NCI-H146 treated with DMSO at 0.1 percent for 48 hours (cell line): ENCODE results near the gene VPS26A.

Experiments used
- DNase-seq: peaks from one replicate; lab custom pipeline; 2025; ENCODE audit not compliant: unreplicated experiment; lab: John Stamatoyannopoulos, UW

VPS26A gene

DNA sequence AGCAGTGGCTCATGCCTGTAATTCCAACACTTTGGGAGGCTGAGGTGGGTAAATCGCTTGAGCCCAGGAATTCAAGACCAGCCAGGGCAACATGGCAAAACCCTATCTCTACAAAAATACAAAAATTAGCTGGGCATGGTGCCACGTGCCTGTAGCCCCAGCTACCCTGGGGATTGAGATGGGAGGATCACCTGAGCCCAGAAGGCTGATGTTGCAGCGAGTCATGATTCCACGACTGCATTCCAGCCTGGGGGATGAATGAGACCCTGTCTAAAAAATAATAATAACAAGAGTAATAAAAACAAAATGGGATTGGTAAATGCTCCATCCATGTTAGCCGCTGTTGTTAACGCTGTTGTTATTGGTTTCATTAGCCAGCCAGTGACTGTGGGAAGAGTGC is 94.9 kb downstream of the VPS26A start:
- no peak for DNase-seq

DNA sequence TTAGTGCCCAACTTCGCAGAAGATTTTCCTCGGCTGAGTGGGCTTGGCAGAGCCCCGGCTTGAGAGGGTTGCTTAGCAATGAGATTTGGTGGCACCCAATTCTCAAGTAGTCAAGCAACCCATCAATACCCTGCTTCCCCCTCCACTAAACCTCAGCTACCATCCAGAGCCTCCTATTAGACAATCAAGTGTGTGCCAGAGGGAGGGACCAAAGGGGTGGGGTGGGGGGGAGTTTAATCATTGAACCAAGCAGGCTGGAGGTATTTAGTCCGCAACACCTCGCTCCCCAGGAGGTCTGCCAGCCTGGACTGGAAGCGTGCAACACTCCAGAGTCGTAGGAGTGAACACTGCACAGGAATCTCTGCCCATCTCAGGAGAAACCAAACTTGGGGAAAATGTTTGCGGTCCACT is 96.1 kb downstream of the VPS26A start, which contains the start of gene HKDC1:
Gene HKDC1, plus strand, starts transcription at position 292 of the 411 bp plus-strand sequence. Its CDS starts 104 bp downstream, at position 396.
- no peak for DNase-seq

DNA sequence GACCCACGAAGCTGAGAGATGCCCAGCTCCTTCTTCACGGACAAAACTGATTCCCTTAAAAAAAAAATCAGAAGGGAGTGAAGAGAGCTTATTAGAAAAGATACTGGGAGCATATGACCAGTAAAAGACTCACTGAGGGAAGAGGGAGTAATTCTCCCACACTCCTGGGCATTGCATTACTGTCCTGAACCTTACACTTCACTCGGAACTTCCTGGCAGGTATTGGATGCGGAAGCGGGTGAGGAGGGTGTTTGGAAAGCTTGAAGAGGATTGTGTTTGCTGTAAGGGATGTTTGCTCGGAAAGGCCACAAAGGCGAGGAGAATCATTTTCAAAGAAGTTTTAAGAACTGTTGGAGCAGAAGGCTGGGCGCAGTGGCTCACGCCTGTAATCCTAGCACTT is 96.5 kb downstream of the VPS26A start:
- DNase-seq: no peak
